Measurements from ENCODE around the gene VTN.

DNA sequence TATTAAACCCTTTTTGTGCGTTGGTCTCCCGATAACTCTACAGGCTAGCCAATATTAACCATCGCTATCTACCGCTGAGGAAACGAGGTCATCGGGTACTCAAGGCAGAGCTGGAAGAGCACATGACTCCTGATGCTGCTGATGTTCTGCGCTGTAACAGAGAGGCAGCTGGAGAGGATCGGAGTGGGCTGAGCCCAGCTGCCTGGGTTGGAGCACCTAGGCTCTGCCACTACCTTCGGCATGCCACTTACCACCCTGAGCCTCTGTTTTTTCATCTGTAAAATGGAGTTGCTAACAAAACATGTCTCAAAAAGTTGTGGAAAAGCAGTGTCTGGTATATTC is 36.3 kb upstream of the VTN start:
- TF ChIP-seq, protein P1, sequence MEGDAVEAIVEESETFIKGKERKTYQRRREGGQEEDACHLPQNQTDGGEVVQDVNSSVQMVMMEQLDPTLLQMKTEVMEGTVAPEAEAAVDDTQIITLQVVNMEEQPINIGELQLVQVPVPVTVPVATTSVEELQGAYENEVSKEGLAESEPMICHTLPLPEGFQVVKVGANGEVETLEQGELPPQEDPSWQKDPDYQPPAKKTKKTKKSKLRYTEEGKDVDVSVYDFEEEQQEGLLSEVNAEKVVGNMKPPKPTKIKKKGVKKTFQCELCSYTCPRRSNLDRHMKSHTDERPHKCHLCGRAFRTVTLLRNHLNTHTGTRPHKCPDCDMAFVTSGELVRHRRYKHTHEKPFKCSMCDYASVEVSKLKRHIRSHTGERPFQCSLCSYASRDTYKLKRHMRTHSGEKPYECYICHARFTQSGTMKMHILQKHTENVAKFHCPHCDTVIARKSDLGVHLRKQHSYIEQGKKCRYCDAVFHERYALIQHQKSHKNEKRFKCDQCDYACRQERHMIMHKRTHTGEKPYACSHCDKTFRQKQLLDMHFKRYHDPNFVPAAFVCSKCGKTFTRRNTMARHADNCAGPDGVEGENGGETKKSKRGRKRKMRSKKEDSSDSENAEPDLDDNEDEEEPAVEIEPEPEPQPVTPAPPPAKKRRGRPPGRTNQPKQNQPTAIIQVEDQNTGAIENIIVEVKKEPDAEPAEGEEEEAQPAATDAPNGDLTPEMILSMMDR (IDR thresholded peaks at IDR 0.05; ENCODE audit: low read depth, low read length) = no peak
- no peak for TF ChIP-seq EZH2phosphoT487 (IDR thresholded peaks at IDR 0.05; ENCODE audit: low read depth)
